KMS-11 (cell line): ENCODE measurements around the gene RAPGEF1.

ENCODE experiments used
- H2AFZ ChIP-seq: fragments of 200-600 bp; sonication (generic); 2 replicates; pipeline ENCODE4 v1.6.1; 2016; ENCODE audit warnings: antibody characterized with exemption, mixed run types, low read depth
- H3K27ac ChIP-seq: fragments of 200-600 bp; sonication (generic); 2 replicates; pipeline ENCODE4 v1.6.1; 2016; ENCODE audit warnings: mild to moderate bottlenecking, mixed run types
- H3K27me3 ChIP-seq: fragments of 200-600 bp; sonication (generic); 2 replicates; pipeline ENCODE4 v1.6.1; 2017; ENCODE audit warnings: mild to moderate bottlenecking, low read depth, mixed run types, moderate library complexity; ENCODE audit not compliant: insufficient read depth
- H3K36me3 ChIP-seq: fragments of 200-600 bp; sonication (generic); 2 replicates; pipeline ENCODE4 v1.6.1; 2017; ENCODE audit warnings: mild to moderate bottlenecking, mixed run types; ENCODE audit not compliant: insufficient read depth
- H3K4me1 ChIP-seq: fragments of 200-600 bp; sonication (generic); 2 replicates; pipeline ENCODE4 v1.6.1; 2016; ENCODE audit warnings: mild to moderate bottlenecking, low read depth, mixed run types; ENCODE audit not compliant: poor library complexity, severe bottlenecking
- H3K4me2 ChIP-seq: fragments of 200-600 bp; sonication (generic); 2 replicates; pipeline ENCODE4 v1.7.0; 2016; ENCODE audit warnings: mild to moderate bottlenecking, mixed run types
- H3K4me3 ChIP-seq: fragments of 200-600 bp; sonication (generic); IDR thresholded peaks from 2 replicates; pipeline ENCODE4 v1.6.1; 2017; ENCODE audit warnings: low read depth, low read length, mixed read lengths; ENCODE audit not compliant: insufficient read depth
- H3K79me2 ChIP-seq: fragments of 200-600 bp; sonication (generic); 2 replicates; pipeline ENCODE4 v1.6.1; 2016; ENCODE audit warnings: low read depth, mixed run types; ENCODE audit not compliant: insufficient read depth
- H3K9ac ChIP-seq: fragments of 200-600 bp; sonication (generic); 2 replicates; pipeline ENCODE4 v1.6.1; 2016; ENCODE audit warnings: mild to moderate bottlenecking, mixed run types
- H4K20me1 ChIP-seq: fragments of 200-600 bp; sonication (generic); 2 replicates; pipeline ENCODE4 v1.6.1; 2016; ENCODE audit warnings: mild to moderate bottlenecking, mixed run types; ENCODE audit not compliant: insufficient read depth
- CTCF ChIP-seq: fragments of 200-600 bp; sonication (generic); conservative IDR thresholded peaks from 2 replicates; pipeline ENCODE4 v1.6.1; 2017; ENCODE audit warnings: low read depth, mild to moderate bottlenecking, antibody characterized with exemption, low read length, moderate library complexity, mixed read lengths

RAPGEF1 gene

GRCh38 chr9:131641618-131642495 is 98.0 kb downstream of the RAPGEF1 start:
- Histone ChIP-seq H2AFZ (no peak overlapping the region), H3K4me2 (no peak overlapping the region), H3K4me1 (peaks cover 41% of the 10 kb centered on the region), H4K20me1 (no peaks in the 10 kb centered on the region; the same call in 1 of the 2 replicates), H3K9ac (no peak overlapping the region), H3K27me3 (no peaks in the 10 kb centered on the region), H3K79me2 (peaks cover 37% of the 10 kb centered on the region; the same call in 1 of the 2 replicates), H3K4me3 (no peak overlapping the region), H3K36me3 (no peaks in the 10 kb centered on the region; the same call in 1 of the 2 replicates), H3K27ac (no peak overlapping the region)
- TF ChIP-seq CTCF, result no peak

- Histone ChIP-seq H3K36me3 (no peaks in the 10 kb centered on the region; the same call in 1 of the 2 replicates), H4K20me1 (no peaks in the 10 kb centered on the region; the same call in 1 of the 2 replicates), H3K27me3 (no peaks in the 10 kb centered on the region), H2AFZ (no peak overlapping the region), H3K4me1 (peaks cover 28% of the 10 kb centered on the region), H3K9ac (no peak overlapping the region), H3K4me3 (no peak overlapping the region), H3K79me2 (peaks cover 35% of the 10 kb centered on the region; the same call in 1 of the 2 replicates), H3K4me2 (no peak overlapping the region), H3K27ac (no peak overlapping the region)
- no peak for TF ChIP-seq CTCF
Observed at GRCh38 chr9:131640438-131641137, 99.3 kb downstream of the RAPGEF1 start.

GRCh38 chr9:131639769-131640437 is 100.0 kb downstream of the RAPGEF1 start:
- Histone ChIP-seq H3K36me3 (no peaks in the 10 kb centered on the region; the same call in 1 of the 2 replicates), H3K27ac (no peak overlapping the region), H3K4me1 (peaks cover 21% of the 10 kb centered on the region), H2AFZ (no peak overlapping the region), H4K20me1 (no peaks in the 10 kb centered on the region; the same call in 1 of the 2 replicates), H3K4me3 (no peak overlapping the region), H3K27me3 (no peaks in the 10 kb centered on the region), H3K4me2 (no peak overlapping the region), H3K79me2 (peaks cover 33% of the 10 kb centered on the region; the same call in 1 of the 2 replicates), H3K9ac (no peak overlapping the region)
- no peak for TF ChIP-seq CTCF

- Histone ChIP-seq H3K4me1 (peaks cover 2% of the 10 kb centered on the region), H3K4me2 (no peak overlapping the region), H3K27ac (no peak overlapping the region), H3K36me3 (no peaks in the 10 kb centered on the region; the same call in 1 of the 2 replicates), H3K27me3 (no peaks in the 10 kb centered on the region), H4K20me1 (no peaks in the 10 kb centered on the region; the same call in 1 of the 2 replicates), H3K79me2 (peaks cover 16% of the 10 kb centered on the region; the same call in 1 of the 2 replicates), H2AFZ (no peak overlapping the region), H3K9ac (no peak overlapping the region), H3K4me3 (no peak overlapping the region)
- no peak for TF ChIP-seq CTCF
Observed at GRCh38 chr9:131636593-131636992, 103.3 kb downstream of the RAPGEF1 start.
